ENCODE data around the gene GGACT.

GGACT gene

DNA sequence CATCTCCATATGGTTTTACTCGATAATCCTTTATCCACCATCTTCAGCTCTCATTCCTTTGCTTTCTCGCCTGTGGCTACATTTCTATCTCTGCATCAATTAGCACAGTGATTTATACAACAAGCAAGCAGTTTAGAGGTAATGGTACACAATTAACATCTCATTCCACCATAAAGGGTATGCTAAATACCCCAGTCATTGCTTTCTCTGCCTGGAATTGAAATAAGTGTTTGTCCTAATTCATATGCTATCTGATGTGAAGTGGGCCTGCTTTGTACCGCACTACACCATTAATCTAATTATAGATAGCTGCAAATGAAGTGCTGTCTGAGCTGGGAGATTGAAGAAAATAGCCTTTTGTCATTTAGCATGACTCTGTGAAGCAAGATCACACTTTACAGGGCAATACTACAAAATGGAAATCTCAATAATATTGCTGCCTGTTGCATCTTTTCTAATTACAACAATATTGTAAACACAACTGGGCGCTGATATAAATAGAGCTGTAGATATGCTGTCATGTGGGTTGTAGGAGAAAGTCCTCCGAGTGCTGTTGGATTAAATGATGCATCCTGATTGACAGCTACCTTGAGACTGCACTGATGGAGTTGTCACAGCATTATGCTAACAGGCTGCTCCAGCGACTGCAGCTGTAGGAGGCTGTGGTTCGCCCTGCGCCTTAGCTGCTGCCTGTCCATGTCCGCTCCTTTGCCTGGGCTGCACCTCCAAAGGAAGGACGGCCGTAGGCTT, 78.2 kb downstream of the GGACT start:
- no peak for DNase-seq

- DNase-seq, result no peak
Measured at GRCh38 chr13:100508996-100509395, 79.6 kb downstream of the GGACT start.

DNA sequence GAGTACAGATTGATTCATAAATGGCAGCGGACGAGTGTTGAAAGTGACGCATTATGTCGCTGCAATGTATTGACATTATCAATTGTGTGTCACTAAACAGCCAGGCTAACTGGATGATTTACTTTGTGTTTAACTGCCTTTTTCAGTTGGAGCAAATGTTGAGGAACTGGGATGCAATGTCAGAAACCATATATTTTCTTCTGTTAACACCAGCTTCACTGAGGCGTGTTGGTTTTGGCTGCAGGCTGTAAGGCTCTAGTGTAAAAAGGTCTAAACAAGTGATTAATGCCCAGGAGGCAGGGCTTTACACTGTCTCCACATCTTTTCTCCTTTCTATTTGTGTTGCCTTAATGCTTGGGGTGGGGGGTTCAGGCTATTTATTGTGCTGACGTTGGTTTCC, 80.1 kb downstream of the GGACT start:
- DNase-seq, result no peak

GRCh38 chr13:100506600-100507422, 81.8 kb downstream of the GGACT start:
- no peak for DNase-seq

GRCh38 chr13:100506154-100506553, 82.4 kb downstream of the GGACT start:
- peak; percentile 47 for DNase-seq

- no peak for DNase-seq
Measured at GRCh38 chr13:100503622-100504021, 85.0 kb downstream of the GGACT start.

DNA sequence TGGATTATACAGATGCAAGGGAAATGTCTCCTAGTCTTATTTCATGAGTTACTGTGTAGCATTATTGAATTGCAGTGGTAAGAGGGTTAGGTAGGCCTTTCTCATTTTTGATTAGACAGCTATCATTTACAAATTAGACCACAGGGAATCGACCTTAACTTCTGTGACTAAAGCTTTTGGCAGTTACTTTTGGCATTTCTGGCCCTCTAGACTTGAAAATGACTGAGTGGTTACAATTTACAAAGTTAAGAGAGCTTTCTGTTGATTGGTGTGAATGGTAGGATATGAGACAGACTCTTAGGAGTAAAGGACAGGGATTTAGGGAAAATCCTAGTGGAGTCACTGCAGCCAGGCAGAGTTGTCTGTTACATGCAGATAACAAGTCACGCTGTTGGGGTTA, 86.1 kb downstream of the GGACT start:
- DNase-seq, result no peak

- DNase-seq, result no peak
Measured at GRCh38 chr13:100497389-100497788, 91.2 kb downstream of the GGACT start.

- no peak for DNase-seq
Measured at GRCh38 chr13:100495455-100495854, 93.1 kb downstream of the GGACT start.

DNA sequence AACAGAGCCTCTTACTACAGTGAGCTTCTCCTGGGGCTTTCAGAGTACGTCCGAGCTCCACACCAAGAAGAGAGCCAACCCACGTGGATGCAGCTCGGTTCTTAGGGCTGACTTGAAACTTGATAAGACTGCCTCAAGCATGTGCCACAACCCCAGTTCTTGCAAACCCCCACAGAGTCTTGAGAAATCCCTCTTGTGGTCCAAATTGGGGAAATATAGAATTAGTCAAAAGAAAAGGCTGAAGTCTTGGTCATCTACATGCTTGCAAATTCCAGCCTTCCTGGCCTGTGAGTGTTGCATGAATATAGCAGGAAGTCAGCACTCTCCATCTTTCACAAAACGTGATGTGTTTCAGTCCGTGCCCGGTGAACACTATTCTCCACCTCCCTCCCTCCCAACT, 95.2 kb downstream of the GGACT start:
- no peak for DNase-seq

DNA sequence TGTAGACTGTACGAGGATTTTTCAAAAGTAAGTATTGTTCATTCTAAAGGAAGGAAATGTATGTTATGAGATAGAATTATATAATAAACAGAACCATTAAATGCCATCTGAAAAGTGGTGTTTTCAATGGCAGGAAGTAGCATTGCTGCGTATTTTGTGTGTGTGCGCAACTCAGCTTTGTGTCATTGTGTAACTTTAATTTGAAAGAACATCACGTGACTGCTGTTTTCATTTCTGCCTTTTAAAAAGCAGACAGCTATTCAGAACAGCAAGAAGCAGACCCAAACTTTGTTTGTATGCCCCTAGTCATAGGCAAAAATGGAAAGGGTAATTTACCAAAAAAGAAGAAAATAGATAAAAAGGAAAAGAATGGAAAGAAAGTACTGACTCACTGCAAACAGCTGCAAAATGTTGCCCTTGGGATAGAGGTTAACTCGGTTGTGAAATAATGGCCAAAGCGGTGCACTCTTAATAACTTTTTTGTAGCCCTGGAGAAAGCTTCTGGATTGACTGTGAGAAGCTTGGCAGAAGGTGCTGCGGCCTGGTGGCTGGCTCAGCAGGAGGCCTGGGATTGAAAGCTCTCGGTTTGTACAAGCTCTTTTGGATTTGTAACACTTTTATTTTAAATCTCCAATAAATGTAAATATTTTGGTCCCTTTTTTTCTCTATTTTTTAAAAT, 97.3 kb downstream of the GGACT start:
- no peak for DNase-seq

DNA sequence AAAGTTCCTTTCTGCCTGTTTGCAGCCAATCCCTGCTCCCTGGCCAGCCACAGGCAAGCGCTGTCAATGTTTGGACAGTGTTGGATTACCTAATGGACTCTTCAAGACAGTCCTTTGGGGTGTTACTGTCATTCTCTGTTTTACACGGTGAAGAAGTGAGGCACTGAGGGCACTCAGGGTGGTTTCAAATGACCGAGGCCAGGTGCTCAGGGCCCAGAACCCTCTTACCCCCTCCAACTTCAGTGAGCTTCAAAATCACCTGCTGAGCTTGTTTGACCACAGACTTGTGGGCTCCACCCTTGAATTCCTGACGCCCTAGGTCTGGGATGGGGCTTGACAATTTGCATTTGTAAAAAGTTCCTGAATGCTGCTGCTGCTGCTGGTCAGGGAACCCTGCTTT, 97.9 kb downstream of the GGACT start:
- no peak for DNase-seq

DNA sequence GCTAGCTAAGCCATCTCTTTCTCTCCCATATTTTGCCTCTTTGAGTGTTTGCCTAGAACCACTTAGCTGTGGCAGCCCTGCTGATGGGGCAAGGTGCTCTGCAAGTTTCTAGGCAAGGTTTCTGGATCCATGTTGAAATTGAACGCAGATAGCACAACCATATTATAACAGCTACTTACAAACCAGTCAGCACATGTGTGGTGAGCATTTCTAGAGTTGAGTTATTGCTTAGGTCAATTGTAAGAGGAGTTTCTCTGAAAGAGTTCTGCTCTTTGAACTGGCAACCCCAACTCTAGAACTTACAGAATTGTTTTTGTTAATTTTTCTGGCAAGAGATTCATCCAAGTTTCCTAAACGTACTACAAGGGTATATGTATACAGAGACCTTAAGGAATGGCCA, 103.3 kb downstream of the GGACT start:
- DNase-seq, result no peak

DNA sequence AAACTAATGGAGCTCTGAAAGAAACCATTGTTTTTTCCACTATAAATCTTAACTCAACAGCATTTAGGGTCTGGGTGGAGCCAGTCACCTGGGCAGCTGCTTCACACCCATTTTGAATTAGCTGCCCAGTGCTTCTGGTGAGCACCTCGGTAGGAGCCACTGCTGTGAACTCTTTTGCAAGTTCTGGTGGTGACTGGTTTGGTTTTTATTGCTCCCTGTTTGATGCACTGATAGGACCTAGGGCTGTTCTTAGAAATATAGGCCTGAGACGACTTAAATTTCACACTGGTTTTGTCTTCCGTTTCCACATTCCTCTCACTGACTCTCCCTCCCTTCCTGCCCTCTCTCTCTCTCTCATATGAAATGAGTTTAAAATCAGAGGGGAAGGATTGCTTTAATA, 103.9 kb downstream of the GGACT start:
- DNase-seq, result no peak

DNA sequence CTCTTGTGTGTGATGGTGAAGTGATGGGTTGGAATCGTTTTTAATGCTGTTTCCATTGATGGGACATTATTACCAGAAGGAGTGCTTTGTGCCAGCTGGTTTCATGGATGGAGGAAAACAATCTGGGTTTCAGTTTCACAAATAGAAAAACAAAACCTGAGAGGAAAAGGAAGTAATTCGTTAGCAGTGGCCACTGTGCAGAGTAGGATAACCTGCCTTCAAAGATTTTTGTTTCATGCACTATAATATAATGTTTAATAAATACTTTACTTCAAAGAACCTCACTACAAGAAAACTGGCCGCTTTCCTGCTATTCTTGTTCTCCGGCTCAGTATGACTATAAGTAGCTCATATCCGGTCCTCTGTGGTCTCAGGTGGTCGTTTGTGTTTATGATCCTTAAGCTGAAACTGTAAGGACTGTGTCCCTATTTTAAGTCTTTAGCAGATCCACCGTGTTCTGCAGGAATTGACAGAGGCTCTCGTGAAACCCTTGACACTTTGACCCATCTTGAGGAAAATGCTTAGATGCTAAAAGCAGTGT, 104.7 kb downstream of the GGACT start:
- DNase-seq, result no peak

DNA sequence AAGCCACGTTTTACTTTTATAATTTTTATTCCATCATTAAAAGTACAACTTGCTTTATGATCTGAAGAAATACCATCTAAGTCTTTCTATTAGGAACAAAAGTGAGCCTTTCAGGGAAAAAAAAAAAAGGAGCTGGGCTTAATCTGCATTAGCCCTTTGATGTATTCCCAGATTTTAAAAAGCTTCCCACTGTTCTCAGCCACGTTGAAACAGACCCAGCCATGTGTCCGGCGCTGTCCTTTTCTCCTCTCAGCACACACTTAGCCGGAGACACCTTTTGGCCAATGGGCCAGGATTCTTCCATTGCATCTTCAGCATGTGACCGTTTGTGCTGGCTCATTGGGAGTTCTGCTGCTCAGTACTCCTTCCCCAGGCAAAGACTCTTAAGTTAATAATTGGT, 105.5 kb downstream of the GGACT start:
- DNase-seq, result no peak

DNA sequence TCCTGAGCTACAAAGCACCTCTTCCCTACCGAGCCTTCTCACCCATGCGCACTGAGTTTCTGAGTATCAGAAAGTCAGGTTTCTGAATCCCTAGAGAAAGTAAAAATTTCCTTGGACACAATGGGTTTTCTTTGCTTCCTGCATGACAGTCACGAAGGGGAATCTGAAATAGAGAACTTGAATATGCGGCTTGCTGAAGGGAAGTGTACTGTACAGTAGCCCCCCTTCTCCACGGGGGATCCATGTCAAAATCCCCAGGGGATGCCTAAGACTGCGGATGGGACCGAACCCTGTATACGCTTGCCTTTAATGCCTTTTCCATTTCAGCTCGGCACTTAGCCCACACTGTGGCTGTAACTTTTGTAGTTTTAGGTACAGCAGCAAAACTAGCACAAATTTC, 107.9 kb downstream of the GGACT start:
- no peak for DNase-seq
